H1 (cell line): ENCODE results near the gene ITGA11. TPM values are rescaled to one million over a fixed set of nuclear protein-coding genes. Genes with fewer than 3 reads are reported as not detected.

ENCODE experiments used
- CTCF ChIA-PET: fragments of 300-600 bp; sonication (Branson Sonifier 250); formaldehyde crosslinking; loops from one replicate; lab custom pipeline; 2021; ENCODE audit not compliant: partially characterized antibody; lab: Charles Lee
- POLR2A ChIA-PET: fragments of 300-600 bp; sonication (Branson Sonifier 250); formaldehyde crosslinking; loops from one replicate; lab custom pipeline; 2021; ENCODE audit warnings: inconsistent platforms; ENCODE audit not compliant: partially characterized antibody; lab: Charles Lee
- DNase-seq, 2 experiments: peaks; one replicate each; pipeline versions ENCODE4 v3.0.0 to v3.0.0-alpha.2; 2010 to 2022; ENCODE audit warnings: low spot score in 2 of 2, low read depth in 1 of 2, mixed read lengths in 1 of 2
- FAIRE-seq: peaks from 2 replicates; lab custom pipeline; 2011; peaks lifted over from hg19 to GRCh38; lab: Jason Lieb, UNC
- H2AFZ ChIP-seq: 2 replicates; pipeline ENCODE4 v1.8.1; 2012; ENCODE audit warnings: low read length, inconsistent platforms
- H2AK5ac ChIP-seq: 2 replicates; pipeline ENCODE4 v1.6.1; 2013; ENCODE audit warnings: low read depth, low read length
- H2BK120ac ChIP-seq: replicated peaks from 2 replicates; pipeline ENCODE3; 2013; ENCODE audit warnings: low read depth, low read length, inconsistent platforms
- H2BK12ac ChIP-seq: 2 replicates; pipeline ENCODE4 v1.6.1; 2013; ENCODE audit warnings: low read depth, low read length
- H2BK15ac ChIP-seq: 2 replicates; pipeline ENCODE4 v1.6.1; 2013; ENCODE audit warnings: low read length
- H2BK20ac ChIP-seq: 2 replicates; pipeline ENCODE4 v1.6.1; 2013; ENCODE audit warnings: low read length
- H2BK5ac ChIP-seq: 2 replicates; pipeline ENCODE4 v1.6.1; 2013; ENCODE audit warnings: low read depth, low read length
- H3K14ac ChIP-seq: 2 replicates; pipeline ENCODE4 v1.6.1; 2013; ENCODE audit warnings: inconsistent platforms; ENCODE audit not compliant: insufficient read length
- H3K18ac ChIP-seq: 2 replicates; pipeline ENCODE4 v1.6.1; 2013; ENCODE audit warnings: low read length; ENCODE audit errors: extremely low read depth
- H3K23ac ChIP-seq: 2 replicates; pipeline ENCODE4 v1.6.1; 2013; ENCODE audit warnings: inconsistent platforms; ENCODE audit not compliant: insufficient read length
- H3K23me2 ChIP-seq: 2 replicates; pipeline ENCODE4 v1.6.1; 2013; ENCODE audit warnings: low read depth, low read length
- H3K27ac ChIP-seq: 2 replicates; pipeline ENCODE4 v1.6.1; 2011; ENCODE audit warnings: low read depth, low read length, inconsistent platforms
- H3K27me3 ChIP-seq, 4 experiments: replicated peaks in 1 of 4; 1 replicate in 1 of 4; 2 replicates in 3 of 4; pipeline versions ENCODE4 v1.6.1 to v1.8.1; 2011 to 2013; ENCODE audit warnings: low read length in 3 of 4, mild to moderate bottlenecking in 3 of 4, inconsistent platforms in 2 of 4, mixed read lengths in 2 of 4, moderate library complexity in 1 of 4; ENCODE audit not compliant: control insufficient read depth in 3 of 4, insufficient read depth in 3 of 4; ENCODE audit errors: extremely low read depth in 1 of 4
- H3K36me3 ChIP-seq, 4 experiments: 2 replicates each; pipeline versions ENCODE4 v1.6.1 to v1.8.1; 2011 to 2013; ENCODE audit warnings: mild to moderate bottlenecking in 4 of 4, low read length in 3 of 4, moderate library complexity in 2 of 4, control low read depth in 1 of 4, inconsistent platforms in 1 of 4; ENCODE audit not compliant: insufficient read depth in 4 of 4, control insufficient read depth in 2 of 4
- H3K4ac ChIP-seq: replicated peaks from 2 replicates; pipeline ENCODE3; 2013; ENCODE audit warnings: low read length, low read depth, mixed read lengths, inconsistent platforms; ENCODE audit not compliant: insufficient read length
- H3K4me1 ChIP-seq, 4 experiments: replicated peaks in 1 of 4; 1 replicate in 1 of 4; 2 replicates in 3 of 4; pipeline versions ENCODE4 v1.6.1 to v1.8.1; 2011 to 2013; ENCODE audit warnings: low read length in 3 of 4, inconsistent platforms in 2 of 4, mixed read lengths in 1 of 4; ENCODE audit not compliant: insufficient read depth in 4 of 4, control insufficient read depth in 3 of 4
- H3K4me2 ChIP-seq, 2 experiments: 2 replicates each; pipeline versions ENCODE4 v1.6.1 to v1.8.1; 2011 to 2013; ENCODE audit warnings: low read depth in 2 of 2, low read length in 2 of 2, control low read depth in 1 of 2, inconsistent platforms in 1 of 2, mild to moderate bottlenecking in 1 of 2; ENCODE audit not compliant: insufficient read depth in 1 of 2
- H3K4me3 ChIP-seq, 4 experiments: fragments of 200-600, 300-600 bp in 1 of 4; sonication (generic), shearing (Covaris generic), sonication (Bioruptor Twin) in 1 of 4; 2 replicates each; pipeline versions ENCODE4 v1.5.1 to v1.8.1; 2011 to 2016; ENCODE audit warnings: low read length in 4 of 4, low read depth in 3 of 4, control low read depth in 2 of 4, inconsistent platforms in 2 of 4, mild to moderate bottlenecking in 2 of 4, mixed read lengths in 1 of 4, moderate library complexity in 1 of 4; ENCODE audit not compliant: insufficient read depth in 2 of 4; ENCODE audit errors: extremely low read depth in 1 of 4
- H3K56ac ChIP-seq: replicated peaks from 2 replicates; pipeline ENCODE3; 2013; ENCODE audit warnings: low read depth, mild to moderate bottlenecking, mixed read lengths, low read length, inconsistent platforms; ENCODE audit not compliant: insufficient read length
- H3K79me1 ChIP-seq: 2 replicates; pipeline ENCODE4 v1.6.1; 2013; ENCODE audit warnings: low read depth, low read length, control low read depth
- H3K79me2 ChIP-seq, 2 experiments: 2 replicates each; pipeline versions ENCODE4 v1.6.1 to v1.8.1; 2012 to 2013; ENCODE audit warnings: low read length in 2 of 2, mild to moderate bottlenecking in 2 of 2, inconsistent platforms in 1 of 2; ENCODE audit not compliant: insufficient read depth in 2 of 2, control insufficient read depth in 1 of 2
- H3K9ac ChIP-seq, 4 experiments: replicated peaks in 1 of 4; 1 replicate in 1 of 4; 2 replicates in 3 of 4; pipeline versions ENCODE4 v1.6.1 to v1.8.1; 2011 to 2013; ENCODE audit warnings: low read depth in 3 of 4, low read length in 3 of 4, control low read depth in 2 of 4, mild to moderate bottlenecking in 2 of 4, moderate library complexity in 2 of 4, inconsistent platforms in 1 of 4; ENCODE audit errors: extremely low read depth in 1 of 4
- H3K9me3 ChIP-seq, 2 experiments: 2 replicates each; pipeline versions ENCODE4 v1.6.1 to v1.8.1; 2012 to 2013; ENCODE audit warnings: mild to moderate bottlenecking in 2 of 2, moderate library complexity in 2 of 2, control low read depth in 1 of 2, inconsistent platforms in 1 of 2, low read depth in 1 of 2, low read length in 1 of 2, mixed read lengths in 1 of 2; ENCODE audit not compliant: insufficient read depth in 2 of 2
- H4K20me1 ChIP-seq, 2 experiments: replicated peaks in 1 of 2; 2 replicates each; pipeline versions ENCODE3 to v1.8.1; 2011 to 2013; ENCODE audit warnings: inconsistent platforms in 2 of 2, low read length in 2 of 2, mild to moderate bottlenecking in 1 of 2; ENCODE audit not compliant: insufficient read depth in 2 of 2, control insufficient read depth in 1 of 2
- H4K5ac ChIP-seq: 2 replicates; pipeline ENCODE4 v1.6.1; 2013; ENCODE audit warnings: low read length, low read depth, mixed read lengths, inconsistent platforms; ENCODE audit not compliant: insufficient read length
- H4K8ac ChIP-seq: 2 replicates; pipeline ENCODE4 v1.8.0; 2013; ENCODE audit warnings: mild to moderate bottlenecking, moderate library complexity, low read length, inconsistent platforms; ENCODE audit not compliant: insufficient read depth; ENCODE audit errors: extremely low read depth
- H4K91ac ChIP-seq: replicated peaks from 2 replicates; pipeline ENCODE3; 2013; ENCODE audit warnings: low read length, mixed read lengths, inconsistent platforms; ENCODE audit not compliant: insufficient read length
- ASH2L ChIP-seq: fragments of 200-600, 300-600 bp; sonication (generic); IDR thresholded peaks from one replicate; pipeline ENCODE4 v1.7.1; 2017; ENCODE audit warnings: low read length
- HDAC2 ChIP-seq, 2 experiments: fragments of 300-600 bp in 1 of 2; sonication (generic) in 1 of 2; IDR thresholded peaks; 2 replicates each; pipeline ENCODE4 v1.6.1; 2011 to 2012; ENCODE audit warnings: low read depth in 2 of 2, low read length in 2 of 2, mild to moderate bottlenecking in 2 of 2, moderate library complexity in 2 of 2, borderline replicate concordance in 1 of 2, inconsistent platforms in 1 of 2
- SRF ChIP-seq: IDR thresholded peaks from 2 replicates; pipeline ENCODE4 v1.6.1; 2011; ENCODE audit warnings: mild to moderate bottlenecking, low read depth, low read length, moderate library complexity
- TBP ChIP-seq: IDR thresholded peaks from 2 replicates; pipeline ENCODE4 v1.6.1; 2011; ENCODE audit warnings: low read depth, low read length, improper control_type of control experiment
- WGBS, 2 experiments: shearing (Covaris generic) in 1 of 2; methylation state at CpG; one replicate each; pipeline versions ENCODE4 v1.1.6 to v1.1.7; 2013 to 2015; ENCODE audit warnings: low lambda C conversion rate in 2 of 2, mixed read lengths in 2 of 2, inconsistent platforms in 1 of 2, low coverage in 1 of 2, missing lambda C conversion rate in 1 of 2; ENCODE audit not compliant: insufficient replicate concordance in 2 of 2, insufficient coverage in 1 of 2, insufficient read length in 1 of 2; ENCODE audit errors: extremely low coverage in 1 of 2, missing lambda C conversion rate in 1 of 2; 5-methylcytosine and 5-hydroxymethylcytosine counted together
- polyA plus RNA-seq, 7 experiments: library from polyadenylated mRNA; depleted of rRNA in 3 of 7; stranded (reverse) in 5 of 7; unstranded in 2 of 7; fragments of >200 nt in 5 of 7; fragments of 200-250 nt in 2 of 7; gene quantifications; 1 replicate in 5 of 7; 2 replicates in 1 of 7; 4 replicates in 1 of 7; pipeline versions ENCODE4 v1.2.1 to v1.2.3, GENCODE V29; 2011 to 2013; ENCODE audit warnings: missing spikeins in 2 of 7, mixed read lengths in 2 of 7
- total RNA-seq: library from RNA; stranded (reverse); fragmentation: NEBNext Ultra II Directional; extraction: Animal tissue kit (Norgen Biotek cat#: 25700); gene quantifications from 2 replicates; pipeline ENCODE4 v1.2.1, GENCODE V29; 2021

The ITGA11 gene
- total and polyA plus RNA-seq, 2 of the 8 experiments (the other 6 are each of a cell fraction or from before 2014, with no cell fraction given) = 0.05 to 0.06 TPM

DNA sequence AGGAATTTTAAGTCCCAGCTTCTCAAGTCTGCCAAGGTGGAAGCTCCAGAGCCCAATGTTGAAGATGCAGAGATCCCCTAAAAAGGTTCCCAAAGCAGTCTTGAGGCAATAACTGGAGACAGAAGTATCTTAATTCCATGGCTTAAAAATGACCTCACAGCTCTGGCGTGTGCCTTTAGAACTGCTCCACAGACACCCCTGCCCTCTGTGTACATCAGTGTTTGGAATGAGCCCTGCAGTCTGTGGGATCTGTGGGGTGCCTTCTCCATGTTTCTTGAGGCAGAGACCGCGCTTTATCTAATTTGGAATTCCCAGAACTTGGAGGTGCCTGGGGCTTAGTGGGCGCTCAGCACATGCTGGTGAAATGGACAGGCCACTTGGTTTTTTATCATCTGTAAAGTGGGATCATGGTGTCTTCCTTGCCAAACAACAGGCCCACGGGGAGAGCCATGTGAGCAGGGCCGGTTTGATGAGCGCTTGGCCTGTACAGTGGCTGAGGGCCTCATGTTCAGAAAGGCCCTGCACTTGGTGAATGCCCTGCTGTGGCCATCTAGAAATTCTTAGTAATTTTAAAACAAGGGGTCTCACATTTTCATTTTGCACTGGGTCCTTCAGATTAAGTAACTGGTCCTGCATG is 7.1 kb downstream of the ITGA11 start:
- no peak for DNase-seq
- peaks cover 0 to 4% (median 3%) of the 10 kb centered on the region in 4 experiments; a peak in 4 of 7 replicates for H3K4me1 ChIP-seq
- H3K4me2 ChIP-seq = no peak overlapping the region
- no peak overlapping the region for H2AK5ac ChIP-seq
- no peak overlapping the region for H3K18ac ChIP-seq
- H3K79me2 ChIP-seq = no peaks in the 10 kb centered on the region
- no peak overlapping the region for H2BK15ac ChIP-seq
- H3K14ac ChIP-seq = no peak overlapping the region
- no peak overlapping the region for H2BK120ac ChIP-seq
- no peak overlapping the region for H3K23ac ChIP-seq
- no peak overlapping the region for H4K5ac ChIP-seq
- TF ChIP-seq TBP (no peak), ASH2L (no peak), SRF (no peak), HDAC2 (IDR thresholded peaks at IDR 0.05; ENCODE audit: borderline replicate concordance in 1 of 2, low read depth in 2 of 2, low read length in 2 of 2) (no peak)
- TF ChIP-seq, all 59 proteins: peak for 0
- Histone ChIP-seq H4K20me1 (no peaks in the 10 kb centered on the region), H2BK5ac (no peak overlapping the region), H3K56ac (no peak overlapping the region), H2BK20ac (no peak overlapping the region), H3K23me2 (no peaks in the 10 kb centered on the region), H3K9me3 (no peaks in the 10 kb centered on the region), H3K27me3 (peaks cover 4 to 11% (median 8%) of the 10 kb centered on the region in 4 experiments; a peak in 6 of 7 replicates), H3K9ac (no peak overlapping the region), H4K91ac (no peak overlapping the region), H3K4ac (no peak overlapping the region), H4K8ac (no peak overlapping the region), H2AFZ (no peak overlapping the region), H2BK12ac (no peak overlapping the region), H3K79me1 (no peaks in the 10 kb centered on the region), H3K27ac (no peak overlapping the region), H3K36me3 (no peaks in the 10 kb centered on the region), H3K4me3 (no peak overlapping the region)
- ChIA-PET POLR2A (no interaction called here), CTCF (interaction anchor here (0.7 to 1.4 kb wide), 3 partner anchors 9 to 118 kb away, joined by 3 to 4 read pairs (median 3); no protein-coding TSS in a partner anchor)
- 85% methylated on average over 7 of the region's 7 CpGs; no CpG with 5 or more reads in 1 of the 2 experiments for WGBS, 2 experiments
- FAIRE-seq = no peak
